Upper lobe of right lung (tissue), 1 donor: Measurements from ENCODE around the gene LRRC3. TPM values are rescaled to one million over a fixed set of nuclear protein-coding genes. Genes with fewer than 3 reads are reported as not detected.

Experiments used
- ATAC-seq: fragments of 200-7000 bp; cut with Tn5 transposase; one replicate; pipeline ENCODE4 v1.9.1; 2020; ENCODE audit warnings: mild to moderate bottlenecking, moderate library complexity
- DNase-seq: peaks from one replicate; pipeline ENCODE4 v3.0.0-alpha.2; 2020
- H3K27ac ChIP-seq: fragments of 200-600 bp; one replicate; pipeline ENCODE4 v1.8.0; 2022
- H3K27me3 ChIP-seq: fragments of 200-600 bp; one replicate; pipeline ENCODE4 v1.8.0; 2022; ENCODE audit warnings: mild to moderate bottlenecking
- H3K36me3 ChIP-seq: fragments of 200-600 bp; one replicate; pipeline ENCODE4 v1.8.0; 2022
- H3K4me1 ChIP-seq: fragments of 200-600 bp; one replicate; pipeline ENCODE4 v1.8.0; 2022
- H3K4me3 ChIP-seq: fragments of 200-600 bp; one replicate; pipeline ENCODE4 v1.8.0; 2022; ENCODE audit warnings: mild to moderate bottlenecking
- H3K9me3 ChIP-seq: fragments of 200-600 bp; one replicate; pipeline ENCODE4 v1.8.0; 2022
- CTCF ChIP-seq: fragments of 200-600 bp; IDR thresholded peaks from one replicate; pipeline ENCODE4 v1.8.0; 2022; ENCODE audit warnings: antibody characterized with exemption
- intact Hi-C: fragments of 100-400 bp; cut with DNase I; formaldehyde crosslinking; loops from one replicate; pipeline ENCODE4 v1.11.0; 2022
- total RNA-seq: library from RNA; stranded (reverse); fragmentation: NEBNext Ultra II Directional; extraction: Animal tissue kit (Norgen Biotek cat#: 25700); gene quantifications from one replicate; pipeline ENCODE4 v1.2.1, GENCODE V29; 2021
- donor health status: DM: no; HTN: yes; CAD: no; lungs with severe emphysema.

The LRRC3 gene
- total RNA-seq, 1 donor from 2014 or later: 3.6 TPM

GRCh38 chr21:44508711-44509445, 53.6 kb downstream of the LRRC3 start:
- intact Hi-C loops: no loop called here
- H3K27me3 ChIP-seq: peaks cover 18% of the 10 kb centered on the region
- no peak overlapping the region for H3K27ac ChIP-seq
- DNase-seq (no peak), ATAC-seq (no peak)
- H3K9me3 ChIP-seq: no peaks in the 10 kb centered on the region
- H3K36me3 ChIP-seq: no peaks in the 10 kb centered on the region
- no peaks in the 10 kb centered on the region for H3K4me1 ChIP-seq
- TF ChIP-seq CTCF: no peak
- H3K4me3 ChIP-seq: no peak overlapping the region

- Histone ChIP-seq H3K4me1 (no peaks in the 10 kb centered on the region), H3K27me3 (peaks cover 18% of the 10 kb centered on the region), H3K4me3 (no peak overlapping the region), H3K36me3 (no peaks in the 10 kb centered on the region), H3K9me3 (no peaks in the 10 kb centered on the region), H3K27ac (no peak overlapping the region)
- peak; percentile 88 for ATAC-seq
- peak; percentile 92 for DNase-seq
- intact Hi-C loops: no loop called here
- peak; percentile 47 for TF ChIP-seq CTCF
Observed at GRCh38 chr21:44509539-44509938, 54.2 kb downstream of the LRRC3 start.

GRCh38 chr21:44510109-44510507, 54.8 kb downstream of the LRRC3 start:
- Histone ChIP-seq H3K27me3 (peaks cover 18% of the 10 kb centered on the region), H3K9me3 (no peaks in the 10 kb centered on the region), H3K4me3 (no peak overlapping the region), H3K4me1 (no peaks in the 10 kb centered on the region), H3K27ac (no peak overlapping the region), H3K36me3 (no peaks in the 10 kb centered on the region)
- no peak for DNase-seq
- intact Hi-C loops: loop anchor here (2.0 kb wide), 1 partner anchor 283 kb away; no protein-coding TSS in a partner anchor
- no peak for ATAC-seq
- no peak for TF ChIP-seq CTCF

GRCh38 chr21:44510508-44511218, 55.4 kb downstream of the LRRC3 start:
- peak; percentile 74 for TF ChIP-seq CTCF
- ATAC-seq (peak; percentile 76), DNase-seq (peak; percentile 87)
- H3K36me3 ChIP-seq: no peaks in the 10 kb centered on the region
- intact Hi-C loops: loop anchor here (2.0 kb wide), 1 partner anchor 282 kb away; no protein-coding TSS in a partner anchor
- no peaks in the 10 kb centered on the region for H3K4me1 ChIP-seq
- no peaks in the 10 kb centered on the region for H3K9me3 ChIP-seq
- no peak overlapping the region for H3K4me3 ChIP-seq
- no peak overlapping the region for H3K27ac ChIP-seq
- H3K27me3 ChIP-seq: peaks cover 18% of the 10 kb centered on the region

- H3K27ac ChIP-seq: no peak overlapping the region
- TF ChIP-seq CTCF: no peak
- H3K27me3 ChIP-seq: peaks cover 15% of the 10 kb centered on the region
- intact Hi-C loops: loop anchor here (2.0 kb wide), 1 partner anchor 281 kb away; no protein-coding TSS in a partner anchor
- no peak for DNase-seq
- H3K9me3 ChIP-seq: no peaks in the 10 kb centered on the region
- no peak overlapping the region for H3K4me3 ChIP-seq
- H3K36me3 ChIP-seq: no peaks in the 10 kb centered on the region
- H3K4me1 ChIP-seq: no peaks in the 10 kb centered on the region
- ATAC-seq: no peak
Observed at GRCh38 chr21:44511219-44511937, 56.1 kb downstream of the LRRC3 start.

Other genes with a start within 250 kb of the LRRC3 start
- 11.3 TPM for gene ICOSLG, start 214.6 kb upstream of the LRRC3 start, total RNA-seq
- gene DNMT3L, start 193.6 kb upstream of the LRRC3 start, total RNA-seq: not detected
- gene AIRE, start 169.6 kb upstream of the LRRC3 start, total RNA-seq: not detected
- gene PFKL, start 155.5 kb upstream of the LRRC3 start, total RNA-seq: 101 TPM
- gene CFAP410, start 116.1 kb upstream of the LRRC3 start, total RNA-seq: 25.4 TPM
- gene TRPM2, start 101.9 kb upstream of the LRRC3 start, total RNA-seq: 10.0 TPM
- not detected for gene KRTAP10-1, start 84.7 kb downstream of the LRRC3 start, total RNA-seq
- gene KRTAP10-2, start 96.0 kb downstream of the LRRC3 start, total RNA-seq: not detected
- gene KRTAP10-3, start 103.3 kb downstream of the LRRC3 start, total RNA-seq: not detected
- not detected for gene KRTAP10-4, start 118.2 kb downstream of the LRRC3 start, total RNA-seq
- not detected for gene KRTAP10-5, start 125.1 kb downstream of the LRRC3 start, total RNA-seq
- gene KRTAP10-6, start 137.0 kb downstream of the LRRC3 start, total RNA-seq: not detected
- not detected for gene KRTAP10-7, start 145.1 kb downstream of the LRRC3 start, total RNA-seq
- not detected for gene KRTAP10-8, start 156.6 kb downstream of the LRRC3 start, total RNA-seq
- gene KRTAP10-9, start 171.6 kb downstream of the LRRC3 start, total RNA-seq: not detected
- gene KRTAP10-10, start 181.8 kb downstream of the LRRC3 start, total RNA-seq: not detected
- not detected for gene KRTAP10-11, start 190.9 kb downstream of the LRRC3 start, total RNA-seq
- not detected for gene KRTAP12-4, start 199.1 kb downstream of the LRRC3 start, total RNA-seq
- not detected for gene KRTAP12-3, start 202.4 kb downstream of the LRRC3 start, total RNA-seq
- gene KRTAP12-2, start 211.4 kb downstream of the LRRC3 start, total RNA-seq: not detected
- gene KRTAP12-1, start 226.7 kb downstream of the LRRC3 start, total RNA-seq: not detected
- not detected for gene KRTAP10-12, start 241.7 kb downstream of the LRRC3 start, total RNA-seq